HepG2 (cell line): ENCODE measurements around the gene PLEKHO1.

Source experiments
- AKNA ChIP-seq: sonication (generic); formaldehyde crosslinking; IDR thresholded peaks from 2 replicates; pipeline ENCODE4 v1.4.0; 2020; ENCODE audit warnings: missing genetic modification reagents, borderline replicate concordance
- EHMT2 ChIP-seq: fragments of 200-600 bp; sonication (generic); IDR thresholded peaks from 2 replicates; pipeline ENCODE4 v1.7.0; 2017; ENCODE audit warnings: antibody characterized with exemption, low read depth, low read length, borderline replicate concordance
- HIVEP1 ChIP-seq: sonication (generic); formaldehyde crosslinking; IDR thresholded peaks from 2 replicates; pipeline ENCODE4 v1.4.0; 2020; ENCODE audit warnings: mild to moderate bottlenecking, missing genetic modification reagents
- PLSCR1 ChIP-seq: sonication (generic); formaldehyde crosslinking; IDR thresholded peaks from 2 replicates; pipeline ENCODE4 v1.5.0; 2020; ENCODE audit warnings: missing genetic modification reagents, mild to moderate bottlenecking, borderline replicate concordance
- SKIL ChIP-seq: sonication (generic); formaldehyde crosslinking; IDR thresholded peaks from 2 replicates; pipeline ENCODE4 v1.8.0; 2022; ENCODE audit warnings: missing genetic modification reagents, mild to moderate bottlenecking, moderate library complexity, borderline replicate concordance
- ZNF292 ChIP-seq: sonication (generic); formaldehyde crosslinking; IDR thresholded peaks from 2 replicates; pipeline ENCODE4 v1.8.1; 2022; ENCODE audit warnings: mild to moderate bottlenecking, low read depth, missing genetic modification reagents, borderline replicate concordance
- TF ChIP-seq, protein P1 (sequence below): sonication (generic); formaldehyde crosslinking; IDR thresholded peaks from 2 replicates; pipeline ENCODE4 v1.5.0; 2020; ENCODE audit warnings: mild to moderate bottlenecking, missing genetic modification reagents, moderate library complexity

GRCh38 chr1:150127868-150128267, 21.8 kb upstream of the PLEKHO1 start:
- no peak for TF ChIP-seq SKIL (CRISPR knock-in tag)
- no peak for TF ChIP-seq HIVEP1 (CRISPR knock-in tag)
- TF ChIP-seq AKNA (CRISPR knock-in tag): no peak
- TF ChIP-seq, protein P1, sequence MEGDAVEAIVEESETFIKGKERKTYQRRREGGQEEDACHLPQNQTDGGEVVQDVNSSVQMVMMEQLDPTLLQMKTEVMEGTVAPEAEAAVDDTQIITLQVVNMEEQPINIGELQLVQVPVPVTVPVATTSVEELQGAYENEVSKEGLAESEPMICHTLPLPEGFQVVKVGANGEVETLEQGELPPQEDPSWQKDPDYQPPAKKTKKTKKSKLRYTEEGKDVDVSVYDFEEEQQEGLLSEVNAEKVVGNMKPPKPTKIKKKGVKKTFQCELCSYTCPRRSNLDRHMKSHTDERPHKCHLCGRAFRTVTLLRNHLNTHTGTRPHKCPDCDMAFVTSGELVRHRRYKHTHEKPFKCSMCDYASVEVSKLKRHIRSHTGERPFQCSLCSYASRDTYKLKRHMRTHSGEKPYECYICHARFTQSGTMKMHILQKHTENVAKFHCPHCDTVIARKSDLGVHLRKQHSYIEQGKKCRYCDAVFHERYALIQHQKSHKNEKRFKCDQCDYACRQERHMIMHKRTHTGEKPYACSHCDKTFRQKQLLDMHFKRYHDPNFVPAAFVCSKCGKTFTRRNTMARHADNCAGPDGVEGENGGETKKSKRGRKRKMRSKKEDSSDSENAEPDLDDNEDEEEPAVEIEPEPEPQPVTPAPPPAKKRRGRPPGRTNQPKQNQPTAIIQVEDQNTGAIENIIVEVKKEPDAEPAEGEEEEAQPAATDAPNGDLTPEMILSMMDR (CRISPR knock-in tag): no peak
- no peak for TF ChIP-seq PLSCR1 (CRISPR knock-in tag)
- no peak for TF ChIP-seq EHMT2
- no peak for TF ChIP-seq ZNF292 (CRISPR knock-in tag)
